Stimulated activated CD4-positive, alpha-beta T cell treated with anti-CD3 and anti-CD28 coated beads, Interleukin-15, amount 100 ng/mL, for 48 hours (primary cell): ENCODE data around the gene C2orf92.

ENCODE experiments used
- DNase-seq, 2 donors: peaks; one replicate each; pipeline ENCODE4 v3.0.0-alpha.2; 2020; ENCODE audit warnings: low read depth in 2 of 2

C2orf92 gene

DNA sequence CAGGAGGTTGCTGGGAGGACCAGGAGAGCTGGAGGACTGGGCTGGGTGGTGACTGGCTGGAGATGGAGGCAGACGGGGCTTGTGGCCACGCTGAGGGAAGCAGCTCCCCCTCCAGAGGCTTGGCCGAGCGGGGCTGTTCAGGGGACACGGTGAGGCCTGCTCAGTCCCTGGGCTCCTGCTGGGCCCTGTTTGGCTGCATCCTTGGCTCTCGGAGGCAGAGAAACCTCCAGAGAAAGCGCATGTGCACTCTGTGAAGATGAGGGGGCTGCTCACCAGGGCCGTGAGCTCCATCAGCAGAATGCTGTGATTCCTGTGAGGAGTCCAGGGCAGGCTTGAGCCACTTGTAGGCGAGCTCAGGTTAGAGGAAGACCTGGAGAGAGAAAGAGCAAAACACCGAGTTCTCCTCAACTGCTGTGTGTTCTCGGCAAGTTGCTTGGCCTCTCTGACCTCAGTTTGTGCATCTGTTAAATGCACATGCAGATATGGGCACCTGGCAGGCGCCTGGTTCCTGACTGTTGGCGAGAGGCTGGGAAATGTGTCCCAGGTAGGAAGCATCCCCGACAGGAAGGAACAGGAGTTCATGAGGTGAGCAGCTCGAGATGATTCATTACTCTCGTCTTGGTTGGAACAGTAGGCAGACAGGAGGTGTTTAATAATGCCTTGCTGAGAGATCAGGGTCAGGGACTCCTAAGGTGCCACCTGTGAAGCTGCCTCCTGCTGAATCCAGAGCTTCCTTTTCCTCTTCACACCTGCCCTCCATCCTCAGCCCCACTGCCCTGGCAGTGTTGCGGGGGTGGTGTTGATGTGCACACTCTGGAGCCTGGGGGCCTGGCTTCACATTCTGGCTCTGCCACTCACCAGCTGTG is 44.8 kb downstream of the C2orf92 start:
- no peak for DNase-seq

DNA sequence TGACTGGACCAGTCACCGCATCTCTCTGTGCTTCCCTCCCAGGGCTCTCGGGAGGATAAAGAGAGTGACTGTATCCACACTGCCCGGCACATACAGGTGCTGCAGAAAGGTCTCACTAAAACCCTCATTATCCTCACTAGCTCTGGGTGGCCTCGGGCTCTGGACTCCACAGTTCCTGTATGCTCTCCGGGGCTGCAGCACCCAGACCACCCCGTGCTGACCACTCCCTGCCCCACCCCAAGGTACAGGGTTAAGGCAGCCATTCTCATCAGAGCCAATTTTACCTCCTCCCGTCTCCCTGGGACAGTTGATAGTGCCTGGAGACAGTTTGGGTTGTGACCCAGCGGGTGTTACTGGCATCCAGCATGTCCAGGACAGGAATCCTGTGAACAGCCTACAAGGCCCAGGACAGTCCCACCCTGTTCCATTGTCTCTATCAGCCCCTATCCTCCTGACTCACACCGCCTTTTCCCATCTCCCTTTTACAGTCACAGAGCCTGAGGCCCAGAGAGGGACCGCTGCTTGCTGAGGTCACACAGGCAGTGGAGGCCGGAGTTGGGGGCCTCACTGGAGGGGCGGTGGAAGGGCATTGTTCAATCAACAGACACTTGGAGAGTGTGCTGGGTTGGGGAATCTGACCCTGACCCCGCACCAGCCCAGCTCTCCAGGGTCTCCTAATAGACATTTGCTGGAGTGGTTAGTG is 45.6 kb downstream of the C2orf92 start:
- DNase-seq, result no peak

DNA sequence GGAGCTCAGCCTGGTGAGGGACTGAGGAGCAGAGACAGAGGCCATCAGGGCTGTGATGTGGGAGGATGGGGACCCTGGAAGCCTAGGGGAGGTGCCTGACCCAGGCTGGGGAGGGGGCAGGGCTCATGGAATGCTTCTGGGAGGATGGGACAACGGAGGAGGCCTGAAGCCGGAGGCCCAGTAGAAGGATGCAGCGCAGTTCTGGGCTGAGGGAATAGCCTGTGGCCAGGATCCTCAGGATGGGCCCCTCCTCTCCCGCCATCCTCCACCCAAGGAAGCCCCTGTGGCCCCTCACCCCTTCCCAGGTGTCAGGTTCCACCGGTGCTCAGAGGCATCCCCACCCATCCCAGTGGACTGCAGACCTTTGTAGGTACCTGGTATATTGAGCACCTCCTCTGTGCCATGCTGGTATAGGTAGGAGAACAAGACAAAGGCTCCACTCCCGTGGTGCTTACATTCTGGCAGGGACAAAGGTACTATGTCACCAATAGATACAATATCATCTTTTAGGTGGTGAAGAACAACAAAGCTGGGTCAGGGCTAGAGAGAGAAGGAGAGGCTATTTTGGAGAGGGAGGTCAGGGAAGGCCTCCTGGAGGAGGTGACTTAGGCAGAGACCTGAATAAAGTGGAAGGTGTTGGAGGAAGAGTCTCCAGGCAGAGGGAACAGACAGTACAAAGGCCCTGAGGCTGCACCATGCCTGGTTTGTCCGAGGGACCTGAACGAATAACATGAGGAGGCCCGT is 46.6 kb downstream of the C2orf92 start:
- DNase-seq, result no peak

DNA sequence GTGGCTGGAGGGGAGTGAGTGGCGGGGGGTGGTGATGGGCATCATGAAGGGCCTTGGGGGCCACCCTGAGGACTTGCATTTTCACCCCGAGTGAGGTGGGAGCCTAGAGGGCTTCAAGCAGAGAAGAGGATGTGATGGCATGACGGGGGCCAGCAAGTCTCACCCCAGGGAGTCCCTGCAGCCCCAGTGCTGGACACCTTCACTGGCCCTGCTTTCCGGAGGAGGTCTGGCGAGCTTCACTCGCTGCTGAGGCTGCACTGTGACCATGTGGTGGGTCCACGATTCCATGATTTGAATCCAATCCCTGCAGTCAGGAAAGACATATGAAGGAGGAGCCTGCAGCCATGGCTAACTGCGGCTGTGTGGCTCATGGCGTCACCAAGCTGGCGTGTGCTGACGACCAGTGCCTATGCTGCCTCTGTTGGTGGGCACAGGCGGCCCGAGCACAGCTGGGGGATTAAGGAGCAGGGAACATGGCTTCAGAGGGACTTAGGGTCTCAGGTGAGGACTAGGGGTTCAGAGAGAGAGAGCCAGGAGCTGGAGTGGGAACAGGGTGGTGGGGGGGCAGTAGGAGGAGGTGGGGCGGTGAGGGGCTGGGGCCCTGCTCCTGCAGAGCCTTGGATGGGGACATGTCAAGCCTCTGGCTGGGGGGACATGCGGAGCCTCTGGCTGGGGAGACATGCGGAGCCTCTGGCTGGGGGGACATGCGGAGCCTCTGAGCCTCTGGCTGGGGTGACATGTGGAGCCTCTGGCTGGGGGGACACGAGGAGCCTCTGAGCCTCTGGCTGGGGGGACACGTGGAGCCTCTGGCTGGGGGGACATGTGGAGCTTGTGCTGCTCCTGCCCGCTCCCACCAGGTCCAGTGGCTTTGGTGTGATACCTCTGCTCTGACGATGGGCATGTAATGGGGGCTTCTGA is 47.4 kb downstream of the C2orf92 start:
- no peak for DNase-seq

DNA sequence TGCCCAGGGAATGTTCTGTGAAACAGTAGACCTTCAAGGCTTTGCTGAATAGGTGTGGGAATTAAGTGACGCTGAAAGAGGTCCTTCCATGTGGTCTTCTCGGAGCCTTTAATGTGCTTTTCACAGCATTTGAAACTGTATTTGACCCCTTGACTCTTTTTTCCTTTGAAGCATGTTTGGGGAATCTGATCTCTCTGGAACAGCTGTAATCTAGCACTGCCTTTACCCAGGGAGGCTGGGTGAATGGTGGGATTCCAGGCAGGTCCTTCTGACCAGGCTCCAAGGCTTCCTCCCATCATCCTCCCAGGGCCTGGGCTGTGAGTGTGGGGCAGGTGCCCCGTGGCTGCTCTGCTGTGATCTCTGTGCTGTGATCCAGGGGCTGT is 48.1 kb downstream of the C2orf92 start:
- no peak for DNase-seq

DNA sequence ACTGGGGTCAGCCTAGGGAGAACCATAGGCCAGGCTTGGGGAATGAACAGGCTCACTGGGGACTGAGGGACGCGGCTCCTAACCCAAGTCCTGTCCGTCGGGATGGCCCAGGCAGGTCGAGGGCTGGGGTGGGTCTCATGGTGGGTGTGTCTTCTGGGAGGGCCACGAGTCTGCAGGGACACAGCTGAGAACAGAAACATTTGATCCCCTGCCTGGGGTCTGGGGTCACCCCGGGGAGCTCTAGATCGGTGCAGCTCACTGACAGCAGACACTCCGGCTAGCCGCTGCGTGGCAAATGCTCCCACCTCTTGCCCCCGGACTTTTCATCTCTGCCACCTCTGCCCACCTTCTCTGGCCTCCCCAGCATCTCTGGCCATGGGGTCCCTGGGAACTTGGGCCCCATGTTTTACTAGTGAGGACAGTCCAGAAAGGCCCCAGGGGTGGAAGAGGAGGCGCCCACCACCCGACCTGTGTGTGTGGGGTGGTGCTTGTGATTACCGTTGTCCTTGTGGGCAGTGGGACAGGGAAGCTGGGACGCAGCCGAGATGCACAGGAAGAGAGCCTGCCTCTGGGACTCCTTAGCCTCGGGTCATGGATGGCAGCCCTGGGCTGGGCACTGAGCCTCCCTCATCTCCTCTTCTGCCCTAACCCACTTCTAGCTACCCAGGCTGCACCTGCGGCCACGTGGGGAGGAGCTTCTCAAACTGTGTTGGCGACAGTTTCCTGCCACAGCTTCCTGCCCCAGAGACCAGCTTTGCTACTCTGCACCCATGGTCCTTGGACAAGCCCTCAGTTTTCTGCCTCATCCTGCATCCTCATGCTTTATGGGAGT is 48.8 kb downstream of the C2orf92 start:
- DNase-seq, result peak; percentile 49 to 67

DNA sequence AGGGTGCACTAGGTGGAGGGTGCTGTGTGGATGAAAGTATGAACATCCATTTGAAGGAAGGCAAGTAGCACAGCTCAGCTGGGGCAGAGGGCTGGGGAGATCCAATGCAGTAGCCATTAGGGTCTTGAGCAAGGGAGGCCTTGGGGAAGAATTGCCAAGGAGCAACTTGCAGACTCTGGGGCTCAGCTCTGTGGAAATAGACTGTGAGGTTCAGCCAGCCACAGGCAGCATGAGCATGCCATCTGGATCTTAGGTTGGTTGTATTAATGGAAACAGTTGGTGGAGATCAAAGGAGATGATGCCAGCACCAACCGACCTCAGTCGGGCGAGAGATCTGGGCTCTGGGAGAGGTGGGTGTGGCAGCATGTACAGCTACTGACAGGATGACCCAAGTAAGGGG is 49.4 kb downstream of the C2orf92 start:
- no peak for DNase-seq

DNA sequence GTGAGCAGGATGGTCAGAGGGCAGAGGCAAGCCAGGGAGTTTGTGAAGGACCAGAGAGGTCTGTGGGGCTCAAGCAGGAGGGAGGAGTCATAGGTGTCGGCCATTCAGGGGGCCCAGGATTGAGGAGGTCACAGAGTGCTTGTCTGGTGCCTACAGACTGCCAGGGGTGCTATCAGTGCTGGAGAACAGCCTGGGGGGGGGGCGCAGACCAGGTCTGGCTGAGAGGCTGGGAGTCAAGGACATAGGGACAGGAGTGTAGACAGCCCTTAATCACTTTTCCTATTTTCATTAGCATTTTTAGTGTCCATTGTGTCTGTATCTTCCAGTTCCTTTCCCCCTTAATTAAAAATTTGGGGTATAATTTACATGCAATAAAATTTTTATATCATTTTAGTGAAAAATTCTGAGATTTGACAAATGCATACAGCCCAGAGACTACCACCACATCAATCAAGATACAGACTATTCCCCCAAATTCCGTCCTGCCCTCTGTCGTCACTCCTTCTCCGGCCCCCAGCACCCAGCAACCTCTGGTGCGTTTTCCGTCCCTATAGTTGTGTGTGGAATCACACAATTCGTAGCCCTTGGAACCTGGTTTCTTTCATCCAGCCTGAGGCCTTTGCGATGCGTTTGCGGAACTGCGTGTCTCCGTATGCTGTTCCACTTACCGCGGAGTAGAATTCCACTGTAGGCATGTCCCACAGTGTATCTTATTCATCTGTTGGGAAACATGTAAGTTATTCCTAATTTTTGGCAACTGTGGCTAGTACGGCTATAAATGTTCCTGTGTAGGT is 50.0 kb downstream of the C2orf92 start:
- DNase-seq, result no peak

DNA sequence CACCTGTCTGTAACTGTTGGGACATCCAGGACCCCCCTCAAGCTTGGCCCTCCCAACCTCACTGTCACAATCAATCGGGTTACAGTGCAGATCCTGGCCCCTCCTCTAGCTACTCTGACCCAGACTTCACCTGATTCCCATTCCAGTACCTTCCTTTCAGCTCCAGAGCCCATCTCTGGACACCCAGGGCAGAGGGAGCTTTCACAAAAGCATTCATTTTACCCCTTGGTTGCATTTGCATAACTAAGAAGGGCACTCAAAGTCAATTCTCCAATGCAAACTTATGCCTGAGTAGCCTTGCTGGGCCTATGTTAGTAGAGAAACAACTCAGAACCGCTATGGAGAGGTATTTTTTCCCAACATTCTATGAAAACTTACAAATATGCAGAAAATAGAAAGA is 51.2 kb downstream of the C2orf92 start:
- no peak for DNase-seq

DNA sequence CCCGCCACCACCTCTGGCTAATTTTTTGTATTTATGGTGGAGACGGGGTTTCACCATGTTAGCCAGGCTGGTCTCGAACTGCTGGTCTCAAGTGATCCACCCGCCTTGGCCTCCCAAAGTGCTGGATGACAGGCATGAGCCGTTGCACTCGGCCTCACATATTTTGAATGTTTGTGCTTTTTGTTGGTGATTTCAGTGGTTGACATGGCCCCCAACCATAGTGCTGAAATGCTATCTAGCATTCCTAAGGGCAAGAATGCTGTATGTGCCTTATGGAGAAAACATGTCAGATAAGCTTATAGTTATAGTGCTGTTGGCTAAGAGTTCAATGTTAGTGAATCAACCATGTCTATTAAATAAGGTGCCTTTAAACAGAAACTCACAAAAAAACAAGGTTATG is 52.7 kb downstream of the C2orf92 start:
- DNase-seq, result no peak

DNA sequence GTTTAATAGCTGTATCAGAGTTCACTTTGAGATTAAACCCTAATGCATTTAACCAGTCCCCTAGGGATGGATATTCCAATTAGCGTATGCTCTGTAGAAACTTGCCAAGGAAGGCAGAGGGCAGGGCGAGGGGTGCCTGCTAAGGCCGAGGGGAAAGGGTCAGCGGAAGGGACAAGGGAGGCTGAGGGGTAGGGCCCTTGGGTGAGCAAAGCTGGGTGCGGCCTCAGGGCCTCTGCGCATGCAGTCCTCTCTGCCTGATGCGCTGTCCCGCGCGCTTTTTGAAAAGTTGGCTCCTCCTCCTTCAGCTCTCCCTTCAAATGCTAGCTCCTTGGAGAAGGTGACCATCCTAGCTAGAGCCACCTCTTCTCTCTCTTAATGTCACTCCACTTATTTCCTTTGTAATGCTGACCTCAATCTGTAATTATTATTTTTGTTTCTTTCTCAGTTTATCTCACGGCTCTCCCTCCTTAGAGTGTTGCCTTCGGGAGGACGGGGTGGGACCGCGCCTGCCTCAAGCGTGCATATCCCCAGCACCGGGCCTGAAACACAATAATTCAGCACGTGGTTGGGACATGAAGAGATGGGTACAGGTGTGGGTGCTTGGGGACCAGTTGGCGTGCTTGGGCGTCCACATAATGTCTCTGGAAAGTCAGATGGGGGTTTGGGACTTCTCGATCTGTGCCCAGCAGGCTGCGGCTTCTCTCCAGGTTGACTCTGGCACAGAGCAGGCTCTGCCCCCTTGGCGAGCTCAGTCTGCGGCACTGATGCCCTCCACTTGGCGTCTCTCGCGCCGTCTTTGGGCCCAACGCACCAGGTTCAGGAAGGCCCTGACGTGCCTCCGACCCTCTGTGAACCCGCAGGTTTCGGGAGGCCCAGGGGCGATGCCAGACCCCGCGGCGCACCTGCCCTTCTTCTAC is 53.9 kb downstream of the C2orf92 start:
- no peak for DNase-seq

DNA sequence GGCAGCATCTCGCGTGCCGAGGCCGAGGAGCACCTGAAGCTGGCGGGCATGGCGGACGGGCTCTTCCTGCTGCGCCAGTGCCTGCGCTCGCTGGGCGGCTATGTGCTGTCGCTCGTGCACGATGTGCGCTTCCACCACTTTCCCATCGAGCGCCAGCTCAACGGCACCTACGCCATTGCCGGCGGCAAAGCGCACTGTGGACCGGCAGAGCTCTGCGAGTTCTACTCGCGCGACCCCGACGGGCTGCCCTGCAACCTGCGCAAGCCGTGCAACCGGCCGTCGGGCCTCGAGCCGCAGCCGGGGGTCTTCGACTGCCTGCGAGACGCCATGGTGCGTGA is 54.5 kb downstream of the C2orf92 start:
- no peak for DNase-seq

DNA sequence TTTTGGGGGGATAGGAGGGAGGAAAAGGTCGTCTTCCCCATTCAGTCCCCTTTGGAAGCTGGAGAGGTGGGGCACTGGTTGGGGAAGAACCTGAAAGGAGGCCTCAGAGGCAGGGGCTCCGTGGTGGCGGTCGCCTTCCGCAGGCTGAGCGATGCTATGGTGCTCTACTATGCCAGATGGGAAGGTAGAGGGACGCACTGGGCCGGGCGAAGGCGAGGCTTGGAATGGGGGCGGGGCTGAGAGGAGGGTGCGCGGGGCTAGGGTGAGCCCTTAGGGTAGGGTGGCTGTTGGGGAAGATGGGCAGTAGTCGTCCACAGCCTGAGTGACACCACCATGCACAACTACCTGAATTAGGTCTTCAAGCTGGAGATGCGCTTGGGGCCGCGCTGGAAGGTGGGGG is 55.0 kb downstream of the C2orf92 start:
- no peak for DNase-seq

DNA sequence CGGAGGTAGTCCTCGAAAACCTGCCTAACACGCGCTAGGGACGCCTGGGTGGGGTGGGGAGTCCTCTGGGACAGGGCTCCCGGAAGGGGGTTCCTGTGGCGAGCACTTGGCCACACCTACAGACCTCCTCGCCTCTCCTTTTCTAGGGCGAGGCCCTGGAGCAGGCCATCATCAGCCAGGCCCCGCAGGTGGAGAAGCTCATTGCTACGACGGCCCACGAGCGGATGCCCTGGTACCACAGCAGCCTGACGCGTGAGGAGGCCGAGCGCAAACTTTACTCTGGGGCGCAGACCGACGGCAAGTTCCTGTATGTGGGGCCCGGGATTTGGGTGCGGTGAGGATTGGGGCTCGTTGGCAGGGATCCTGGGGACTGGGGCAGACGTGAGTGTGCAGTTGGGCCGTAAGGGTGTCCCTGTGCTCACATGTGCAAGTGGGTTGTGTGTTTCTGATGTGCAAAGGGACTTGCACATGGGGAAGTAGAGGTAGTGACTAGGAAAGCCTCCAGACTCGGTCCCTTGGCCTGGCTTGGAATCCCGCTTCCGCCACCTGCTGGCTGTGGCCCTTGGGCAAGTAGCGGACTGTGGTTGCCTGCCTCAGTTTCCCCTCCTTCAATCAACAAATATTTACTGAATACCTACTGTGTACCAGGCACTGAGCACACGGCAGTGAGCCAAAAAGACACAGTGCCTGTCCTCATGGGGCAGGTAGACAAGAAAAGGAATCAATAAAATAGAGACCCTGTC is 55.6 kb downstream of the C2orf92 start:
- no peak for DNase-seq

DNA sequence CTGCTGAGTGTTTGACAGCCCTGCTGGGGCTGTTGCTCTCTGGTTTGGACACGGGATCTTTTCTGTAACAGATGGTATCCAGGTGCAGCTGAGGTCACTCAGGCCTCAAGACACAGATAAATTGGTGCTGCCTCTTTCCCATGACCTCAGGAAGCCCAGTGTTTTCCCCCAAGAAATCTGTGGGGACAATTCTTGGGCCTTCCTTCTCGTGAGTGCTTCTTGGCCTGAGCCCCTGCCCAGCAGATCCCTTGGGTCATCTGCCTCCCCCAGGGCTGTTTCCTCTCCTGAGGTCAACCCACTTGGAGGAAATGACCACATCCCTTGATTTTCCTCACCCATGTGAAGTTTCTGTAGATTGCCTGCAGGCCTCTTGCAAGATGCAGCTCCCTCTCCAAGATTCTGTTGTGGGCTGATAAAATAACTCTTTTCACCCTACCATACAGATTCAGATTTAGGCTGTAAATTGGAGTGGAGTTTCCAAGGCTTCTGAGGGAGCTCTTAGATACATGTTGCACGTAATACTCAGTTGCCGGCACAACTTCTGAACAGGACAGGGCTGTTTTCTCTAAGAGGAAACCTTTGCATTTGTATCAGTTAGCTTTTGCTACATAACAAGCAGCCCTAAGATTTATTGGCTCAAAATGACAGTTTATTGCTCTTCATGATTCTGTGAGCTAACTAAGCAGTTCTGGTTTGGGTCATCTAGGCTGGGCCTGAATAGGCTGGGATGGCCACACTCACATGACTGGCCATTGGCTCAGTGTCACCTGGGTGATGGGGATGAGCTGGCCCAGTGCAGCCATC is 57.0 kb downstream of the C2orf92 start:
- no peak for DNase-seq

DNA sequence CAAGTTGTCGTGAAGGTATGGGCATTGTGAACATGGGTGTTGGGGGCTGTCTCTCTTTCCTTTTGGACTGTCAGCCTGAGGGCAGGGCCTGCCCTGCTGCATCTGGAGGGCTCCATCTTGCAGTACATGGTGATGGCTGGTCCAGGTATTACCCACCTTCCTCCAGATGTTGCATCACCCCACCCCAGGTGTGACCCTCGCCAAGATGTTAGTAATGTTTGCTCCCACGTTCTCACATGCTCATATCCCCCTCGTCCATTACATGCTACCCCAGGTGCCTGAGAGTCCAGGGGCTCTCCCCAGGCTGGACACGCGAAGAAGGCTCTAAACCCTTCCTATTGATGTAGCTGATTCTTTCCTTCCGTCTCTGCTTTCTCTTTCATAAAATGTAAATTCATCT is 57.8 kb downstream of the C2orf92 start:
- DNase-seq, result no peak

DNA sequence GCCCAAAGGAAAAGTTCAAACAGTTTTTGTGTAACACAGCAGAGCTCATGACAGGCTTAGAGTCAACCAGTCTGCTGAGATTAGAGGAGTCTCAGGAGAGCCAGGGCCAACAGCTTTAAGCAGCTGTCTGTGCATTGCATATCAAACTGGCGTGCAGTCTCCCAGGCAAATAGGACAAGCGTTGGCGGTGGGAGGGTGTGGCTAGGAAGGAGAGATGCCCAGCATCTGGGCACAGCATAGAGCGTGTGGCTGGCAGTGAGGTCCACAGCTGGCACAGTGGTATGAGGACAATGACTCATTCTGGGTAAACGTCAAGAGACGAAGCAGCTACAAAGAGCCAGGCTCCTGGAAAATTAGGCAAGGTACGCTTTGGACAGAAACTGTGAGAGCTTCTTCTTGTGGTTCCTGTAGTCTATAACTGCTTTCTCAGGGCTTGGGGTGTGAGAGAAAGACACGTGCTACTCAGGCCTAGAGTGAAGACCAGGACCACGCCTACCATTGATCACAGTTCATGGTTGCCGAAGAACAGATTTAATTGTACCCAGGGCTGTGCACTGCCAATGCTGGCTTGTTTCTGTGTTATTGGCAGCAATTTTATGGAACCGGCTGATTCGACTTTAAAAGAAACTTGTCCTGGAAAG is 58.7 kb downstream of the C2orf92 start:
- no peak for DNase-seq
